Ishikawa (cell line): ENCODE results near the gene SMG1.

Source experiments
- CEBPB ChIP-seq: IDR thresholded peaks from 2 replicates; pipeline ENCODE4 v1.6.1; 2012
- EP300 ChIP-seq: IDR thresholded peaks from 2 replicates; pipeline ENCODE4 v1.6.1; 2012; ENCODE audit warnings: borderline replicate concordance
- FOXM1 ChIP-seq: IDR thresholded peaks from 2 replicates; pipeline ENCODE4 v1.6.1; 2012; ENCODE audit warnings: low read depth, borderline replicate concordance
- MAX ChIP-seq: IDR thresholded peaks from 2 replicates; pipeline ENCODE4 v1.6.1; 2012
- RAD21 ChIP-seq: IDR thresholded peaks from 2 replicates; pipeline ENCODE4 v1.6.1; 2012; ENCODE audit warnings: low read depth
- REST ChIP-seq: IDR thresholded peaks from 2 replicates; pipeline ENCODE4 v1.6.1; 2012; ENCODE audit warnings: low read depth, mild to moderate bottlenecking
- TAF1 ChIP-seq: IDR thresholded peaks from 2 replicates; pipeline ENCODE4 v1.6.1; 2012; ENCODE audit warnings: low read depth, mild to moderate bottlenecking
- TCF12 ChIP-seq: IDR thresholded peaks from 2 replicates; pipeline ENCODE4 v1.6.1; 2012; ENCODE audit warnings: low read depth
- TEAD4 ChIP-seq: IDR thresholded peaks from 2 replicates; pipeline ENCODE4 v1.6.1; 2012
- USF1 ChIP-seq: IDR thresholded peaks from 2 replicates; pipeline ENCODE4 v1.6.1; 2012
- YY1 ChIP-seq: IDR thresholded peaks from 2 replicates; pipeline ENCODE4 v1.6.1; 2012; ENCODE audit warnings: low read depth
- ZBTB7A ChIP-seq: IDR thresholded peaks from 2 replicates; pipeline ENCODE4 v1.6.1; 2012; ENCODE audit warnings: low read depth

GRCh38 chr16:18931756-18932155, 5.5 kb upstream of the SMG1 start:
- TF ChIP-seq EP300 (no peak), RAD21 (no peak), TAF1 (no peak), MAX (no peak), CEBPB (no peak), TCF12 (no peak), USF1 (no peak), TEAD4 (no peak), REST (no peak), FOXM1 (no peak), ZBTB7A (no peak), YY1 (no peak)
